H1 (cell line): ENCODE measurements around the gene GSG1L. TPM values are rescaled to one million over a fixed set of nuclear protein-coding genes. Genes with fewer than 3 reads are reported as not detected.

Source experiments
- CTCF ChIA-PET: fragments of 300-600 bp; sonication (Branson Sonifier 250); formaldehyde crosslinking; loops from one replicate; lab custom pipeline; 2021; ENCODE audit not compliant: partially characterized antibody; lab: Charles Lee
- POLR2A ChIA-PET: fragments of 300-600 bp; sonication (Branson Sonifier 250); formaldehyde crosslinking; loops from one replicate; lab custom pipeline; 2021; ENCODE audit warnings: inconsistent platforms; ENCODE audit not compliant: partially characterized antibody; lab: Charles Lee
- DNase-seq, 2 experiments: peaks; one replicate each; pipeline versions ENCODE4 v3.0.0 to v3.0.0-alpha.2; 2010 to 2022; ENCODE audit warnings: low spot score in 2 of 2, low read depth in 1 of 2, mixed read lengths in 1 of 2
- FAIRE-seq: peaks from 2 replicates; lab custom pipeline; 2011; peaks lifted over from hg19 to GRCh38; lab: Jason Lieb, UNC
- H2AFZ ChIP-seq: 2 replicates; pipeline ENCODE4 v1.8.1; 2012; ENCODE audit warnings: low read length, inconsistent platforms
- H2AK5ac ChIP-seq: 2 replicates; pipeline ENCODE4 v1.6.1; 2013; ENCODE audit warnings: low read depth, low read length
- H2BK120ac ChIP-seq: replicated peaks from 2 replicates; pipeline ENCODE3; 2013; ENCODE audit warnings: low read depth, low read length, inconsistent platforms
- H2BK12ac ChIP-seq: 2 replicates; pipeline ENCODE4 v1.6.1; 2013; ENCODE audit warnings: low read depth, low read length
- H2BK15ac ChIP-seq: 2 replicates; pipeline ENCODE4 v1.6.1; 2013; ENCODE audit warnings: low read length
- H2BK20ac ChIP-seq: 2 replicates; pipeline ENCODE4 v1.6.1; 2013; ENCODE audit warnings: low read length
- H2BK5ac ChIP-seq: 2 replicates; pipeline ENCODE4 v1.6.1; 2013; ENCODE audit warnings: low read depth, low read length
- H3K14ac ChIP-seq: 2 replicates; pipeline ENCODE4 v1.6.1; 2013; ENCODE audit warnings: inconsistent platforms; ENCODE audit not compliant: insufficient read length
- H3K18ac ChIP-seq: 2 replicates; pipeline ENCODE4 v1.6.1; 2013; ENCODE audit warnings: low read length; ENCODE audit errors: extremely low read depth
- H3K23ac ChIP-seq: 2 replicates; pipeline ENCODE4 v1.6.1; 2013; ENCODE audit warnings: inconsistent platforms; ENCODE audit not compliant: insufficient read length
- H3K23me2 ChIP-seq: 2 replicates; pipeline ENCODE4 v1.6.1; 2013; ENCODE audit warnings: low read depth, low read length
- H3K27ac ChIP-seq: 2 replicates; pipeline ENCODE4 v1.6.1; 2011; ENCODE audit warnings: low read depth, low read length, inconsistent platforms
- H3K27me3 ChIP-seq, 4 experiments: replicated peaks in 1 of 4; 1 replicate in 1 of 4; 2 replicates in 3 of 4; pipeline versions ENCODE4 v1.6.1 to v1.8.1; 2011 to 2013; ENCODE audit warnings: low read length in 3 of 4, mild to moderate bottlenecking in 3 of 4, inconsistent platforms in 2 of 4, mixed read lengths in 2 of 4, moderate library complexity in 1 of 4; ENCODE audit not compliant: control insufficient read depth in 3 of 4, insufficient read depth in 3 of 4; ENCODE audit errors: extremely low read depth in 1 of 4
- H3K36me3 ChIP-seq, 4 experiments: 2 replicates each; pipeline versions ENCODE4 v1.6.1 to v1.8.1; 2011 to 2013; ENCODE audit warnings: mild to moderate bottlenecking in 4 of 4, low read length in 3 of 4, moderate library complexity in 2 of 4, control low read depth in 1 of 4, inconsistent platforms in 1 of 4; ENCODE audit not compliant: insufficient read depth in 4 of 4, control insufficient read depth in 2 of 4
- H3K4ac ChIP-seq: replicated peaks from 2 replicates; pipeline ENCODE3; 2013; ENCODE audit warnings: low read length, low read depth, mixed read lengths, inconsistent platforms; ENCODE audit not compliant: insufficient read length
- H3K4me1 ChIP-seq, 4 experiments: replicated peaks in 1 of 4; 1 replicate in 1 of 4; 2 replicates in 3 of 4; pipeline versions ENCODE4 v1.6.1 to v1.8.1; 2011 to 2013; ENCODE audit warnings: low read length in 3 of 4, inconsistent platforms in 2 of 4, mixed read lengths in 1 of 4; ENCODE audit not compliant: insufficient read depth in 4 of 4, control insufficient read depth in 3 of 4
- H3K4me2 ChIP-seq, 2 experiments: 2 replicates each; pipeline versions ENCODE4 v1.6.1 to v1.8.1; 2011 to 2013; ENCODE audit warnings: low read depth in 2 of 2, low read length in 2 of 2, control low read depth in 1 of 2, inconsistent platforms in 1 of 2, mild to moderate bottlenecking in 1 of 2; ENCODE audit not compliant: insufficient read depth in 1 of 2
- H3K4me3 ChIP-seq, 4 experiments: fragments of 200-600, 300-600 bp in 1 of 4; sonication (generic), shearing (Covaris generic), sonication (Bioruptor Twin) in 1 of 4; 2 replicates each; pipeline versions ENCODE4 v1.5.1 to v1.8.1; 2011 to 2016; ENCODE audit warnings: low read length in 4 of 4, low read depth in 3 of 4, control low read depth in 2 of 4, inconsistent platforms in 2 of 4, mild to moderate bottlenecking in 2 of 4, mixed read lengths in 1 of 4, moderate library complexity in 1 of 4; ENCODE audit not compliant: insufficient read depth in 2 of 4; ENCODE audit errors: extremely low read depth in 1 of 4
- H3K56ac ChIP-seq: replicated peaks from 2 replicates; pipeline ENCODE3; 2013; ENCODE audit warnings: low read depth, mild to moderate bottlenecking, mixed read lengths, low read length, inconsistent platforms; ENCODE audit not compliant: insufficient read length
- H3K79me1 ChIP-seq: 2 replicates; pipeline ENCODE4 v1.6.1; 2013; ENCODE audit warnings: low read depth, low read length, control low read depth
- H3K79me2 ChIP-seq, 2 experiments: 2 replicates each; pipeline versions ENCODE4 v1.6.1 to v1.8.1; 2012 to 2013; ENCODE audit warnings: low read length in 2 of 2, mild to moderate bottlenecking in 2 of 2, inconsistent platforms in 1 of 2; ENCODE audit not compliant: insufficient read depth in 2 of 2, control insufficient read depth in 1 of 2
- H3K9ac ChIP-seq, 4 experiments: replicated peaks in 1 of 4; 1 replicate in 1 of 4; 2 replicates in 3 of 4; pipeline versions ENCODE4 v1.6.1 to v1.8.1; 2011 to 2013; ENCODE audit warnings: low read depth in 3 of 4, low read length in 3 of 4, control low read depth in 2 of 4, mild to moderate bottlenecking in 2 of 4, moderate library complexity in 2 of 4, inconsistent platforms in 1 of 4; ENCODE audit errors: extremely low read depth in 1 of 4
- H3K9me3 ChIP-seq, 2 experiments: 2 replicates each; pipeline versions ENCODE4 v1.6.1 to v1.8.1; 2012 to 2013; ENCODE audit warnings: mild to moderate bottlenecking in 2 of 2, moderate library complexity in 2 of 2, control low read depth in 1 of 2, inconsistent platforms in 1 of 2, low read depth in 1 of 2, low read length in 1 of 2, mixed read lengths in 1 of 2; ENCODE audit not compliant: insufficient read depth in 2 of 2
- H4K20me1 ChIP-seq, 2 experiments: replicated peaks in 1 of 2; 2 replicates each; pipeline versions ENCODE3 to v1.8.1; 2011 to 2013; ENCODE audit warnings: inconsistent platforms in 2 of 2, low read length in 2 of 2, mild to moderate bottlenecking in 1 of 2; ENCODE audit not compliant: insufficient read depth in 2 of 2, control insufficient read depth in 1 of 2
- H4K5ac ChIP-seq: 2 replicates; pipeline ENCODE4 v1.6.1; 2013; ENCODE audit warnings: low read length, low read depth, mixed read lengths, inconsistent platforms; ENCODE audit not compliant: insufficient read length
- H4K8ac ChIP-seq: 2 replicates; pipeline ENCODE4 v1.8.0; 2013; ENCODE audit warnings: mild to moderate bottlenecking, moderate library complexity, low read length, inconsistent platforms; ENCODE audit not compliant: insufficient read depth; ENCODE audit errors: extremely low read depth
- H4K91ac ChIP-seq: replicated peaks from 2 replicates; pipeline ENCODE3; 2013; ENCODE audit warnings: low read length, mixed read lengths, inconsistent platforms; ENCODE audit not compliant: insufficient read length
- JUN ChIP-seq: IDR thresholded peaks from 2 replicates; pipeline ENCODE4 v1.6.1; 2011; ENCODE audit warnings: low read depth, mild to moderate bottlenecking, improper control_type of control experiment, low read length
- TAF1 ChIP-seq: IDR thresholded peaks from 2 replicates; pipeline ENCODE4 v1.6.1; 2011; ENCODE audit warnings: mild to moderate bottlenecking, low read depth, low read length
- WGBS, 2 experiments: shearing (Covaris generic) in 1 of 2; methylation state at CpG; one replicate each; pipeline versions ENCODE4 v1.1.6 to v1.1.7; 2013 to 2015; ENCODE audit warnings: low lambda C conversion rate in 2 of 2, mixed read lengths in 2 of 2, inconsistent platforms in 1 of 2, low coverage in 1 of 2, missing lambda C conversion rate in 1 of 2; ENCODE audit not compliant: insufficient replicate concordance in 2 of 2, insufficient coverage in 1 of 2, insufficient read length in 1 of 2; ENCODE audit errors: extremely low coverage in 1 of 2, missing lambda C conversion rate in 1 of 2; 5-methylcytosine and 5-hydroxymethylcytosine counted together
- polyA plus RNA-seq, 7 experiments: library from polyadenylated mRNA; depleted of rRNA in 3 of 7; stranded (reverse) in 5 of 7; unstranded in 2 of 7; fragments of >200 nt in 5 of 7; fragments of 200-250 nt in 2 of 7; gene quantifications; 1 replicate in 5 of 7; 2 replicates in 1 of 7; 4 replicates in 1 of 7; pipeline versions ENCODE4 v1.2.1 to v1.2.3, GENCODE V29; 2011 to 2013; ENCODE audit warnings: missing spikeins in 2 of 7, mixed read lengths in 2 of 7
- total RNA-seq: library from RNA; stranded (reverse); fragmentation: NEBNext Ultra II Directional; extraction: Animal tissue kit (Norgen Biotek cat#: 25700); gene quantifications from 2 replicates; pipeline ENCODE4 v1.2.1, GENCODE V29; 2021

GSG1L gene
- total and polyA plus RNA-seq, 2 of the 8 experiments (the other 6 are each of a cell fraction or from before 2014, with no cell fraction given): 0.71 to 1.1 TPM

GRCh38 chr16:28086186-28087139, 22.9 kb upstream of the GSG1L start:
- Histone ChIP-seq H2BK120ac (no peak overlapping the region), H3K9ac (no peak overlapping the region), H3K4ac (no peak overlapping the region), H2BK15ac (no peak overlapping the region), H3K4me3 (no peak overlapping the region), H4K5ac (no peak overlapping the region), H3K79me1 (peaks cover 4% of the 10 kb centered on the region; the same call in 1 of the 2 replicates), H4K91ac (no peak overlapping the region), H2BK5ac (no peak overlapping the region), H3K79me2 (no peaks in the 10 kb centered on the region), H3K23me2 (peaks cover 13% of the 10 kb centered on the region; the same call in 1 of the 2 replicates), H4K20me1 (peaks cover 0 to 9% of the 10 kb centered on the region in 2 experiments), H2AFZ (no peak overlapping the region), H4K8ac (no peak overlapping the region), H3K18ac (no peak overlapping the region), H3K4me2 (no peak overlapping the region), H3K27me3 (no peaks in the 10 kb centered on the region), H2AK5ac (no peak overlapping the region), H3K14ac (no peak overlapping the region), H2BK20ac (no peak overlapping the region), H3K4me1 (peaks cover 0 to 6% (median 4%) of the 10 kb centered on the region in 4 experiments; a peak in 6 of 7 replicates), H3K56ac (no peak overlapping the region), H3K27ac (no peak overlapping the region), H2BK12ac (no peak overlapping the region), H3K9me3 (no peaks in the 10 kb centered on the region), H3K23ac (no peak overlapping the region), H3K36me3 (no peaks in the 10 kb centered on the region)
- DNase-seq (no peak), FAIRE-seq (no peak)
- TF ChIP-seq TAF1: no peak
- no peak for TF ChIP-seq JUN
- ChIA-PET CTCF (interaction anchor here (0.8 to 2.0 kb wide), 4 partner anchors 10 to 112 kb away, joined by 3 to 15 read pairs (median 4); no protein-coding TSS in a partner anchor), POLR2A (no interaction called here)
- 88% methylated on average over 20 of the region's 21 CpGs; no CpG with 5 or more reads in 1 of the 2 experiments for WGBS, 2 experiments
